Measurements from ENCODE around the gene GABRP. TPM values are rescaled to one million over a fixed set of nuclear protein-coding genes. Genes with fewer than 3 reads are reported as not detected.
"Not testable (repeated sequence)": the region's sequence is repeated elsewhere in the genome, so short reads cannot be mapped to it uniquely, and the experiment has no call there.

GABRP gene
- total RNA-seq, 1 experiment from 2014 or later: not detected

GRCh38 chr5:170791325-170791954 is 7.9 kb downstream of the GABRP start:
- peak; percentile 60 for DNase-seq (ENCODE audit: extremely low read depth, low read depth)

- DNase-seq (ENCODE audit: extremely low read depth, low read depth): no peak
These were observed 9.4 kb downstream of the GABRP start for GRCh38 chr5:170792878-170793277.

GRCh38 chr5:170795154-170795553 is 11.6 kb downstream of the GABRP start:
- no peak for DNase-seq (ENCODE audit: extremely low read depth, low read depth)

- DNase-seq (ENCODE audit: extremely low read depth, low read depth): no peak
These were observed 22.1 kb downstream of the GABRP start for GRCh38 chr5:170805666-170806065.

GRCh38 chr5:170809551-170809950 is 26.0 kb downstream of the GABRP start:
- DNase-seq (ENCODE audit: extremely low read depth, low read depth): peak; percentile 62

GRCh38 chr5:170811719-170812118 is 28.2 kb downstream of the GABRP start:
- no peak for DNase-seq (ENCODE audit: extremely low read depth, low read depth)

- DNase-seq (ENCODE audit: extremely low read depth, low read depth): no peak
These were observed 29.7 kb downstream of the GABRP start for GRCh38 chr5:170813231-170813630.

GRCh38 chr5:170817195-170817594 is 33.7 kb downstream of the GABRP start:
- DNase-seq (ENCODE audit: extremely low read depth, low read depth): no peak

GRCh38 chr5:170818232-170818631 is 34.7 kb downstream of the GABRP start:
- no peak for DNase-seq (ENCODE audit: extremely low read depth, low read depth)

- no peak for DNase-seq (ENCODE audit: extremely low read depth, low read depth)
These were observed 36.3 kb downstream of the GABRP start for GRCh38 chr5:170819824-170820223.

GRCh38 chr5:170821257-170821800 is 37.8 kb downstream of the GABRP start:
- DNase-seq (ENCODE audit: extremely low read depth, low read depth): no peak

GRCh38 chr5:170826117-170826516 is 42.6 kb downstream of the GABRP start:
- DNase-seq (ENCODE audit: extremely low read depth, low read depth): no peak

- DNase-seq (ENCODE audit: extremely low read depth, low read depth): no peak
These were observed 48.7 kb downstream of the GABRP start for GRCh38 chr5:170832241-170832640.

GRCh38 chr5:170833981-170834380 is 50.5 kb downstream of the GABRP start:
- not testable (repeated sequence) for DNase-seq (ENCODE audit: extremely low read depth, low read depth)

- DNase-seq (ENCODE audit: extremely low read depth, low read depth): no peak
These were observed 52.7 kb downstream of the GABRP start for GRCh38 chr5:170836226-170836625.

GRCh38 chr5:170843870-170844269 is 60.3 kb downstream of the GABRP start:
- DNase-seq (ENCODE audit: extremely low read depth, low read depth): no peak

- no peak for DNase-seq (ENCODE audit: extremely low read depth, low read depth)
These were observed 61.1 kb downstream of the GABRP start for GRCh38 chr5:170844651-170845050.

- DNase-seq (ENCODE audit: extremely low read depth, low read depth): peak; percentile 15
These were observed 62.9 kb downstream of the GABRP start for GRCh38 chr5:170846416-170846815.

- DNase-seq (ENCODE audit: extremely low read depth, low read depth): no peak
These were observed 63.3 kb downstream of the GABRP start for GRCh38 chr5:170846846-170847245.

- no peak for DNase-seq (ENCODE audit: extremely low read depth, low read depth)
These were observed 64.5 kb downstream of the GABRP start for GRCh38 chr5:170848033-170848432.

- DNase-seq (ENCODE audit: extremely low read depth, low read depth): no peak
These were observed 65.8 kb downstream of the GABRP start for GRCh38 chr5:170849374-170849773.

GRCh38 chr5:170854566-170854965 is 71.0 kb downstream of the GABRP start:
- no peak for DNase-seq (ENCODE audit: extremely low read depth, low read depth)

GRCh38 chr5:170857066-170857465 is 73.5 kb downstream of the GABRP start:
- no peak for DNase-seq (ENCODE audit: extremely low read depth, low read depth)

All from NCI-H460 (cell line).